ENCODE results near the gene YY1. TPM values are rescaled to one million over a fixed set of nuclear protein-coding genes. Genes with fewer than 3 reads are reported as not detected.
A peak's percentile ranks its signal among the peaks of the same experiment; 100 is the strongest.

Gene YY1
- total RNA-seq: 52.6 and 58.5 TPM in 2 replicates
- 27.3 and 32.6 TPM in 2 replicates for polyA plus RNA-seq

- peaks cover 62% of the 10 kb centered on the region for H4K20me1 ChIP-seq (ENCODE audit: insufficient read depth, poor library complexity, severe bottlenecking)
- no peaks in the 10 kb centered on the region for H3K9me2 ChIP-seq (replicated peaks; ENCODE audit: insufficient read depth)
- H3K27me3 ChIP-seq: no peaks in the 10 kb centered on the region
- H3K9me3 ChIP-seq (ENCODE audit: low read depth): no peaks in the 10 kb centered on the region
- H3K27ac ChIP-seq: peak within 1 kb of the TSS; percentile 99
- H3K4me2 ChIP-seq: peak within 1 kb of the TSS; percentile 78
- H3K4me3 ChIP-seq: peak within 1 kb of the TSS; percentile 98
- H3K4me1 ChIP-seq (ENCODE audit: insufficient read depth): peaks cover 22% of the 10 kb centered on the region
- peak; percentile 100 for DNase-seq (ENCODE audit: low spot score)
- peak within 1 kb of the TSS; percentile 67 for H2AFZ ChIP-seq
- under 1% methylated on average over 62 of the region's 125 CpGs for WGBS (ENCODE audit: low lambda C conversion rate, missing lambda C conversion rate)
- H3K36me3 ChIP-seq (replicated peaks; ENCODE audit: insufficient read depth, low read depth): no peaks in the 10 kb centered on the region
- H3K79me2 ChIP-seq: peaks cover 83% of the 10 kb centered on the region
- TF ChIP-seq CTCF (IDR thresholded peaks at IDR 0.05; ENCODE audit: poor library complexity) (no peak), EZH2 (IDR thresholded peaks at IDR 0.05; ENCODE audit: borderline replicate concordance) (no peak), EZH2phosphoT487 (IDR thresholded peaks at IDR 0.05; ENCODE audit: low read depth, severe bottlenecking, unreplicated experiment) (no peak)
These were observed at the start of gene YY1 for GRCh38 chr14:100238419-100239210. TSS of gene YY1 (plus strand) at chr14:100239144. CDS start at chr14:100239245, 101 bp downstream.

GRCh38 chr14:100190126-100190525 lies 48.8 kb upstream of the YY1 start:
- Histone ChIP-seq H3K36me3 (replicated peaks; ENCODE audit: insufficient read depth, low read depth) (no peaks in the 10 kb centered on the region), H3K79me2 (no peaks in the 10 kb centered on the region), H3K4me2 (no peak overlapping the region), H2AFZ (no peak overlapping the region), H3K27ac (no peak overlapping the region), H3K9me2 (replicated peaks; ENCODE audit: insufficient read depth) (no peaks in the 10 kb centered on the region), H4K20me1 (ENCODE audit: insufficient read depth, poor library complexity, severe bottlenecking) (no peaks in the 10 kb centered on the region), H3K4me1 (ENCODE audit: insufficient read depth) (peaks cover 16% of the 10 kb centered on the region), H3K4me3 (no peak overlapping the region), H3K27me3 (no peaks in the 10 kb centered on the region), H3K9me3 (ENCODE audit: low read depth) (no peaks in the 10 kb centered on the region)
- TF ChIP-seq EZH2 (IDR thresholded peaks at IDR 0.05; ENCODE audit: borderline replicate concordance) (no peak), EZH2phosphoT487 (IDR thresholded peaks at IDR 0.05; ENCODE audit: low read depth, severe bottlenecking, unreplicated experiment) (no peak), CTCF (IDR thresholded peaks at IDR 0.05; ENCODE audit: poor library complexity) (no peak)
- no peak for DNase-seq (ENCODE audit: low spot score)
- 84% methylated on average over 1 of the region's 1 CpG for WGBS (ENCODE audit: low lambda C conversion rate, missing lambda C conversion rate)

- Histone ChIP-seq H3K36me3 (replicated peaks; ENCODE audit: insufficient read depth, low read depth) (no peaks in the 10 kb centered on the region), H3K79me2 (no peaks in the 10 kb centered on the region), H3K9me2 (replicated peaks; ENCODE audit: insufficient read depth) (no peaks in the 10 kb centered on the region), H3K4me1 (ENCODE audit: insufficient read depth) (peaks cover 16% of the 10 kb centered on the region), H3K27me3 (no peaks in the 10 kb centered on the region), H3K4me3 (no peak overlapping the region), H3K27ac (no peak overlapping the region), H2AFZ (peak overlapping the region; percentile 92), H3K9me3 (ENCODE audit: low read depth) (no peaks in the 10 kb centered on the region), H4K20me1 (ENCODE audit: insufficient read depth, poor library complexity, severe bottlenecking) (no peaks in the 10 kb centered on the region), H3K4me2 (peak overlapping the region; percentile 77)
- no peak for DNase-seq (ENCODE audit: low spot score)
- no peak for TF ChIP-seq EZH2 (IDR thresholded peaks at IDR 0.05; ENCODE audit: borderline replicate concordance)
- TF ChIP-seq EZH2phosphoT487 (IDR thresholded peaks at IDR 0.05; ENCODE audit: low read depth, severe bottlenecking, unreplicated experiment): no peak
- TF ChIP-seq CTCF (IDR thresholded peaks at IDR 0.05; ENCODE audit: poor library complexity): no peak
- WGBS (ENCODE audit: low lambda C conversion rate, missing lambda C conversion rate): 95% methylated on average over 12 of the region's 14 CpGs
These were observed 47.2 kb upstream of the YY1 start for GRCh38 chr14:100191584-100192249.
